Caco-2 (cell line): ENCODE measurements around the gene ICAM5. TPM values are rescaled to one million over a fixed set of nuclear protein-coding genes. Genes with fewer than 3 reads are reported as not detected.
A peak's percentile ranks its signal among the peaks of the same experiment; 100 is the strongest.

Source experiments
- BruUV-seq: library from RNA; stranded (reverse); fragments of 400-500 nt; replicated peaks from 2 replicates; lab custom pipeline; 2021; lab: Mats Ljungman, UMichigan
- CTCF ChIA-PET: fragments of 300-600 bp; sonication (Branson Sonifier 250); formaldehyde crosslinking; loops from one replicate; lab custom pipeline; 2022; ENCODE audit warnings: antibody characterized with exemption; lab: Charles Lee
- POLR2A ChIA-PET: fragments of 300-600 bp; sonication (Branson Sonifier 250); formaldehyde crosslinking; loops from one replicate; lab custom pipeline; 2022; ENCODE audit warnings: antibody characterized with exemption; lab: Charles Lee
- DNase-seq, 2 experiments: peaks; one replicate each; pipeline versions ENCODE4 v3.0.0 to v3.0.0-alpha.2; 2020 to 2022
- H3K27me3 ChIP-seq: replicated peaks from 2 replicates; pipeline ENCODE4 v1.6.0; 2011; ENCODE audit warnings: low read length; ENCODE audit not compliant: control insufficient read depth, insufficient read depth
- H3K36me3 ChIP-seq: 2 replicates; pipeline ENCODE4 v1.5.1; 2011; ENCODE audit warnings: low read length; ENCODE audit not compliant: control insufficient read depth, insufficient read depth
- H3K4me1 ChIP-seq: fragments of 250-450 bp; sonication (Bioruptor Pico); 2 replicates; pipeline ENCODE4 v1.5.1; 2020; ENCODE audit warnings: mild to moderate bottlenecking
- H3K4me3 ChIP-seq: 2 replicates; pipeline ENCODE4 v1.5.1; 2011; ENCODE audit warnings: low read depth, mild to moderate bottlenecking, control low read depth, low read length
- H3K9me3 ChIP-seq: fragments of 250-450 bp; sonication (Bioruptor Pico); 2 replicates; pipeline ENCODE4 v1.5.1; 2020; ENCODE audit warnings: mild to moderate bottlenecking, moderate library complexity
- H3K27ac Mint-ChIP-seq: one replicate; pipeline ENCODE4 v1.8.0; 2022; ENCODE audit warnings: mixed read lengths; ENCODE audit not compliant: unreplicated experiment
- H3K27me3 Mint-ChIP-seq: one replicate; pipeline ENCODE4 v1.8.0; 2022; ENCODE audit warnings: mixed read lengths; ENCODE audit not compliant: insufficient read depth, unreplicated experiment
- H3K36me3 Mint-ChIP-seq: one replicate; pipeline ENCODE4 v1.8.0; 2022; ENCODE audit warnings: mild to moderate bottlenecking, mixed read lengths; ENCODE audit not compliant: insufficient read depth, unreplicated experiment
- H3K4me1 Mint-ChIP-seq: one replicate; pipeline ENCODE4 v1.8.0; 2022; ENCODE audit warnings: low read depth, mixed read lengths; ENCODE audit not compliant: unreplicated experiment
- H3K4me3 Mint-ChIP-seq: one replicate; pipeline ENCODE4 v1.8.0; 2022; ENCODE audit warnings: mild to moderate bottlenecking, moderate library complexity, mixed read lengths; ENCODE audit not compliant: unreplicated experiment
- H3K9me3 Mint-ChIP-seq: one replicate; pipeline ENCODE4 v1.8.0; 2022; ENCODE audit warnings: mixed read lengths; ENCODE audit not compliant: unreplicated experiment
- CTCF ChIP-seq, 2 experiments: fragments of 200-600 bp in 1 of 2; IDR thresholded peaks; 1 replicate in 1 of 2; 2 replicates in 1 of 2; pipeline versions ENCODE4 v1.5.1 to v1.8.0; 2011 to 2022; ENCODE audit warnings: antibody characterized with exemption in 1 of 2, control low read depth in 1 of 2, inconsistent platforms in 1 of 2, low read depth in 1 of 2, low read length in 1 of 2, mild to moderate bottlenecking in 1 of 2, moderate library complexity in 1 of 2; ENCODE audit not compliant: insufficient read depth in 1 of 2, severe bottlenecking in 1 of 2, unreplicated experiment in 1 of 2
- intact Hi-C: fragments of 100-400 bp; cut with micrococcal nuclease; formaldehyde crosslinking; loops from one replicate; pipeline ENCODE4 v1.10.0; 2022; ENCODE audit not compliant: unreplicated experiment
- total RNA-seq: library from RNA; stranded (reverse); gene quantifications from 2 replicates; pipeline ENCODE4 v1.2.3, GENCODE V29; 2022

The ICAM5 gene
- total RNA-seq, 1 experiment from 2014 or later, result 3.2 TPM

- Histone ChIP-seq H3K27me3 (no peaks in the 10 kb centered on the region), H3K36me3 (no peaks in the 10 kb centered on the region), H3K9me3 (no peaks in the 10 kb centered on the region), H3K4me1 (peaks cover 14% of the 10 kb centered on the region), H3K4me3 (no peak overlapping the region)
- no peak for DNase-seq
- ChIA-PET POLR2A (no interaction called here), CTCF (interaction anchor here (1.3 kb wide), 1 partner anchor 122 kb away, joined by 7 read pairs; no protein-coding TSS in a partner anchor)
- no peaks in the 10 kb centered on the region for H3K4me1 Mint-ChIP-seq
- no peak overlapping the region for H3K27ac Mint-ChIP-seq
- H3K36me3 Mint-ChIP-seq, result peaks cover 6% of the 10 kb centered on the region
- H3K9me3 Mint-ChIP-seq, result no peaks in the 10 kb centered on the region
- no peak overlapping the region for H3K4me3 Mint-ChIP-seq
- no TSS peak for BruUV-seq
- intact Hi-C loops, result no loop called here
- no peaks in the 10 kb centered on the region for H3K27me3 Mint-ChIP-seq
- TF ChIP-seq CTCF (IDR thresholded peaks at IDR 0.05; ENCODE audit: insufficient read depth in 1 of 2, low read depth in 1 of 2, low read length in 1 of 2, severe bottlenecking in 1 of 2, unreplicated experiment in 1 of 2), result no peak
Observed at GRCh38 chr19:10266706-10267105, 23.0 kb upstream of the ICAM5 start.

- intact Hi-C loops, result loop anchor here (2.0 kb wide), 2 partner anchors 65 to 113 kb away; partner anchors contain the start of genes RAVER1 and TYK2
- Mint-ChIP-seq H3K27ac (no peak overlapping the region), H3K27me3 (no peaks in the 10 kb centered on the region), H3K4me1 (no peaks in the 10 kb centered on the region), H3K36me3 (peaks cover 6% of the 10 kb centered on the region), H3K9me3 (no peaks in the 10 kb centered on the region), H3K4me3 (no peak overlapping the region)
- H3K4me3 ChIP-seq, result no peak overlapping the region
- no peak for TF ChIP-seq CTCF (IDR thresholded peaks at IDR 0.05; ENCODE audit: insufficient read depth in 1 of 2, low read depth in 1 of 2, low read length in 1 of 2, severe bottlenecking in 1 of 2, unreplicated experiment in 1 of 2)
- DNase-seq, result no peak
- CTCF ChIA-PET, result interaction anchor here (0.7 to 0.9 kb wide), 2 partner anchors 9 to 172 kb away, joined by 4 to 5 read pairs; no protein-coding TSS in a partner anchor
- no peaks in the 10 kb centered on the region for H3K27me3 ChIP-seq
- POLR2A ChIA-PET, result no interaction called here
- peaks cover 13% of the 10 kb centered on the region; the same call in 1 of the 2 replicates for H3K4me1 ChIP-seq
- H3K9me3 ChIP-seq, result no peaks in the 10 kb centered on the region
- H3K36me3 ChIP-seq, result no peaks in the 10 kb centered on the region
- BruUV-seq, result no TSS peak
Observed at GRCh38 chr19:10268071-10268470, 21.7 kb upstream of the ICAM5 start.

DNA sequence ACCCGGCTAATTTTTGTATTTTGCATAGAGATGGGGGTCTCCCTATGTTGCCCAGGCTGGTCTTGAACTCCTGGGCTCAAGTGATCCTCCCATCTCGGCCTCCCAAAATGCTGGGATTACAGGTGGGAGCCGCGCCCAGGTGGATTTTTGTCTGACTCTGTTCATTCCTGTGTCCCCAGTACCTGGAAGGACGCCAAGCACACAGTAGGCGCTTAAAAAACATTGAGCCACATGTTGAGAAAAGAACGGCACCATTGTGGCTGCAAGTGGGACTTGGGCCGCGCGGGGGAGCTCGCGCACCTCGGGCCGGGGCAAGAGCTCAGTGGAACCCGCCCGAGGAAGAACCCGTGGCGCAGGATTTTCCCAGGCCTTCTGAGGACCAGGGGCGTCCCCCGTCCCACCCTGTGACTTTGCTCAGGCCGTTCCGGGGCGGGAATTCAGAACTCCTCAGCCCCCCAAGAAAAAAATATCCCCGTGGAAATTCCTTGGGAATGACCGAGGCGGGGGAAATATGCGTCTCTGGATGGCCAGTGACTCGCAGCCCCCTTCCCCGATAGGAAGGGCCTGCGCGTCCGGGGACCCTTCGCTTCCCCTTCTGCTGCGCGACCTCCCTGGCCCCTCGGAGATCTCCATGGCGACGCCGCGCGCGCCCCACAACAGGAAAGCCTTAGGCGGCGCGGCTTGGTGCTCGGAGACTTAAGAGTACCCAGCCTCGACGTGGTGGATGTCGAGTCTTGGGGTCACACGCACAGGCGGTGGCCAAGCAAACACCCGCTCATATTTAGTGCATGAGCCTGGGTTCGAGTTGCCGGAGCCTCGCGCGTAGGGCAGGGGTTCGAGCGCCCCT, 20.2 kb upstream of the ICAM5 start:
- peak overlapping the region; percentile 70 for H3K4me3 Mint-ChIP-seq
- Histone ChIP-seq H3K9me3 (no peaks in the 10 kb centered on the region), H3K36me3 (no peaks in the 10 kb centered on the region), H3K27me3 (no peaks in the 10 kb centered on the region), H3K4me1 (peaks cover 13% of the 10 kb centered on the region; the same call in 1 of the 2 replicates), H3K4me3 (peak overlapping the region; percentile 61)
- no peaks in the 10 kb centered on the region for H3K27me3 Mint-ChIP-seq
- peak overlapping the region; percentile 48 for H3K27ac Mint-ChIP-seq
- TF ChIP-seq CTCF (IDR thresholded peaks at IDR 0.05; ENCODE audit: insufficient read depth in 1 of 2, low read depth in 1 of 2, low read length in 1 of 2, severe bottlenecking in 1 of 2, unreplicated experiment in 1 of 2), result peak; percentile 87 to 89
- peaks cover 8% of the 10 kb centered on the region for H3K36me3 Mint-ChIP-seq
- no peaks in the 10 kb centered on the region for H3K9me3 Mint-ChIP-seq
- peaks cover 6% of the 10 kb centered on the region for H3K4me1 Mint-ChIP-seq
- ChIA-PET POLR2A (interaction anchor here (0.5 to 1.0 kb wide), 7 partner anchors 10 to 119 kb away, joined by 3 to 6 read pairs (median 4); partner anchors contain the start of genes RAVER1 and S1PR2), CTCF (interaction anchor here (0.6 to 3.7 kb wide), 14 partner anchors 10 to 147 kb away, joined by 3 to 73 read pairs (median 6); partner anchors contain the start of genes ICAM4, ICAM5, RAVER1 and TYK2)
- no TSS peak for BruUV-seq
- DNase-seq, result peak; percentile 82 to 92
- intact Hi-C loops, result loop anchor here (1.0 to 2.0 kb wide), 4 partner anchors 17 to 120 kb away; partner anchors contain the start of genes ICAM4, RAVER1 and TYK2
